WTC11 (cell line): ENCODE results near the gene SYNM.

Experiments used
- ZBTB21 ChIP-seq: sonication (generic); formaldehyde crosslinking; IDR thresholded peaks from 2 replicates; pipeline ENCODE4 v1.8.1; 2023; ENCODE audit warnings: mild to moderate bottlenecking, missing genetic modification reagents, borderline replicate concordance
- TF ChIP-seq, protein P1 (sequence below): fragments of 200-600 bp; IDR thresholded peaks from 2 replicates; pipeline ENCODE4 v1.8.0; 2022; ENCODE audit warnings: antibody characterized with exemption

DNA sequence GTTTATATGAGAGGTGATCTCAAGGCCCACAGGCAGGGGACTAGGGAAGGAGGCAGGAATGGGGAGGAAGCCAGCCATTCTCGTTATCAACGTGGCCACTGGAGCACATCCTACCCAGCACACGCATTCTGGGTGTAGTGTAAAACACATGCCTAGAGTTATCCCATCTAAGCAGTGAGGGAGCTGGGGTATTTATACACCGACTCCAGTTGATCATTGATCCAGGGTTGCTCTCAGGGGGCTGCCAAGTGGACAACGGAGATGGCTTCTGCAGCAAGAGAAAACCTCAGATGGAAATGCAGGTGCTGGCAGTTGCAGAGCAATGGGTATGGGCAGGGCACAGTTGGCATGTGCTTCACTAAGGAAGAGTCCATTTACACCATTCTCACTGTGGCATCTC, 30.4 kb upstream of the SYNM start:
- TF ChIP-seq, protein P1, sequence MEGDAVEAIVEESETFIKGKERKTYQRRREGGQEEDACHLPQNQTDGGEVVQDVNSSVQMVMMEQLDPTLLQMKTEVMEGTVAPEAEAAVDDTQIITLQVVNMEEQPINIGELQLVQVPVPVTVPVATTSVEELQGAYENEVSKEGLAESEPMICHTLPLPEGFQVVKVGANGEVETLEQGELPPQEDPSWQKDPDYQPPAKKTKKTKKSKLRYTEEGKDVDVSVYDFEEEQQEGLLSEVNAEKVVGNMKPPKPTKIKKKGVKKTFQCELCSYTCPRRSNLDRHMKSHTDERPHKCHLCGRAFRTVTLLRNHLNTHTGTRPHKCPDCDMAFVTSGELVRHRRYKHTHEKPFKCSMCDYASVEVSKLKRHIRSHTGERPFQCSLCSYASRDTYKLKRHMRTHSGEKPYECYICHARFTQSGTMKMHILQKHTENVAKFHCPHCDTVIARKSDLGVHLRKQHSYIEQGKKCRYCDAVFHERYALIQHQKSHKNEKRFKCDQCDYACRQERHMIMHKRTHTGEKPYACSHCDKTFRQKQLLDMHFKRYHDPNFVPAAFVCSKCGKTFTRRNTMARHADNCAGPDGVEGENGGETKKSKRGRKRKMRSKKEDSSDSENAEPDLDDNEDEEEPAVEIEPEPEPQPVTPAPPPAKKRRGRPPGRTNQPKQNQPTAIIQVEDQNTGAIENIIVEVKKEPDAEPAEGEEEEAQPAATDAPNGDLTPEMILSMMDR, result no peak
- no peak for TF ChIP-seq ZBTB21 (CRISPR knock-in tag)
